Neuronal stem cell (in vitro differentiated cells): ENCODE measurements around the gene RAD9A.

ENCODE experiments used
- DNase-seq: peaks from one replicate; pipeline ENCODE4 v3.0.0-alpha.2; 2013; ENCODE audit warnings: low spot score
- H2AFZ ChIP-seq: one replicate; pipeline ENCODE4 v1.6.1; 2013; ENCODE audit warnings: mild to moderate bottlenecking, low read length, inconsistent platforms
- H2AK5ac ChIP-seq: 2 replicates; pipeline ENCODE4 v1.6.1; 2013; ENCODE audit warnings: low read depth, mild to moderate bottlenecking, inconsistent platforms, low read length, moderate library complexity, mixed read lengths
- H2BK120ac ChIP-seq: 2 replicates; pipeline ENCODE4 v1.6.1; 2013; ENCODE audit warnings: low read depth, mild to moderate bottlenecking, inconsistent platforms, low read length, moderate library complexity, mixed read lengths
- H2BK12ac ChIP-seq: one replicate; pipeline ENCODE4 v1.6.1; 2013; ENCODE audit warnings: low read length, inconsistent platforms
- H2BK15ac ChIP-seq: 2 replicates; pipeline ENCODE4 v1.6.1; 2013; ENCODE audit warnings: mild to moderate bottlenecking, low read length, inconsistent platforms, mixed read lengths
- H2BK5ac ChIP-seq: one replicate; pipeline ENCODE4 v1.6.1; 2013; ENCODE audit warnings: inconsistent platforms, mild to moderate bottlenecking, low read length, moderate library complexity
- H3K14ac ChIP-seq: one replicate; pipeline ENCODE4 v1.6.1; 2013; ENCODE audit warnings: low read length, inconsistent platforms
- H3K18ac ChIP-seq: 2 replicates; pipeline ENCODE4 v1.6.1; 2013; ENCODE audit warnings: low read length, inconsistent platforms
- H3K23ac ChIP-seq: 2 replicates; pipeline ENCODE4 v1.6.1; 2013; ENCODE audit warnings: low read depth, mild to moderate bottlenecking, mixed read lengths, low read length, inconsistent platforms; ENCODE audit not compliant: poor library complexity
- H3K27ac ChIP-seq: replicated peaks from 3 replicates; pipeline ENCODE4 v1.5.1; 2013; ENCODE audit warnings: low read length, inconsistent platforms
- H3K27me3 ChIP-seq, 3 experiments: 2 replicates each; pipeline ENCODE4 v1.6.1; 2013; ENCODE audit warnings: low read length in 3 of 3, mild to moderate bottlenecking in 2 of 3, inconsistent platforms in 1 of 3, low read depth in 1 of 3, mixed read lengths in 1 of 3, moderate library complexity in 1 of 3; ENCODE audit not compliant: control insufficient read depth in 3 of 3, insufficient read depth in 3 of 3
- H3K36me3 ChIP-seq, 2 donors: replicated peaks in 1 of 2; 2 replicates each; pipeline ENCODE4 v1.6.1; 2013; ENCODE audit warnings: low read length in 2 of 2; ENCODE audit not compliant: control insufficient read depth in 2 of 2, insufficient read depth in 2 of 2
- H3K4ac ChIP-seq: 2 replicates; pipeline ENCODE4 v1.6.1; 2013; ENCODE audit warnings: inconsistent platforms, mild to moderate bottlenecking, low read length, moderate library complexity
- H3K4me1 ChIP-seq, 2 donors: 1 replicate in 1 of 2; 2 replicates in 1 of 2; pipeline ENCODE4 v1.6.1; 2013; ENCODE audit warnings: low read length in 2 of 2, low read depth in 1 of 2; ENCODE audit not compliant: control insufficient read depth in 2 of 2, insufficient read depth in 1 of 2
- H3K4me2 ChIP-seq: one replicate; pipeline ENCODE4 v1.6.1; 2013; ENCODE audit warnings: mild to moderate bottlenecking, low read length, inconsistent platforms; ENCODE audit not compliant: insufficient read depth, poor library complexity, severe bottlenecking
- H3K4me3 ChIP-seq, 2 donors: 2 replicates each; pipeline ENCODE4 v1.5.1; 2013; ENCODE audit warnings: low read length in 2 of 2, mild to moderate bottlenecking in 2 of 2, inconsistent platforms in 1 of 2, moderate library complexity in 1 of 2
- H3K79me1 ChIP-seq: one replicate; pipeline ENCODE4 v1.6.1; 2013; ENCODE audit warnings: low read depth, mild to moderate bottlenecking, inconsistent platforms, low read length, moderate library complexity
- H3K9ac ChIP-seq: one replicate; pipeline ENCODE4 v1.6.1; 2013; ENCODE audit warnings: mild to moderate bottlenecking, low read depth, low read length, inconsistent platforms; ENCODE audit not compliant: poor library complexity
- H3K9me3 ChIP-seq, 2 donors: replicated peaks in 1 of 2; 2 replicates each; pipeline versions ENCODE3 to v1.6.1; 2013; ENCODE audit warnings: low read length in 2 of 2, mild to moderate bottlenecking in 2 of 2, inconsistent platforms in 1 of 2, low read depth in 1 of 2, mixed read lengths in 1 of 2, moderate library complexity in 1 of 2; ENCODE audit not compliant: control insufficient read depth in 2 of 2, insufficient read depth in 1 of 2
- H4K8ac ChIP-seq: one replicate; pipeline ENCODE4 v1.6.1; 2013; ENCODE audit warnings: low read depth, mild to moderate bottlenecking, inconsistent platforms, low read length, moderate library complexity
- H4K91ac ChIP-seq: one replicate; pipeline ENCODE4 v1.6.1; 2013; ENCODE audit warnings: low read length, low read depth, mild to moderate bottlenecking, inconsistent platforms; ENCODE audit not compliant: poor library complexity
- WGBS, 2 donors: extraction: QIAGEN DNeasy Blood & Tissue Kit; methylation state at CpG; one replicate each; pipeline ENCODE4 v1.1.7; 2013; ENCODE audit warnings: missing lambda C conversion rate in 2 of 2, mixed read lengths in 1 of 2; ENCODE audit not compliant: insufficient read length in 2 of 2, insufficient replicate concordance in 1 of 2; ENCODE audit errors: extremely low coverage in 2 of 2; 5-methylcytosine and 5-hydroxymethylcytosine counted together

Gene RAD9A

GRCh38 chr11:67389477-67389876, 2.3 kb upstream of the RAD9A start:
- H3K27me3 ChIP-seq = no peaks in the 10 kb centered on the region
- peaks cover 8% of the 10 kb centered on the region for H3K79me1 ChIP-seq
- no peak overlapping the region for H3K4me3 ChIP-seq
- no peak overlapping the region for H3K4ac ChIP-seq
- H3K14ac ChIP-seq = no peak overlapping the region
- H3K36me3 ChIP-seq = peaks cover 6 to 13% of the 10 kb centered on the region in 2 donors
- H2AK5ac ChIP-seq = no peak overlapping the region
- WGBS, 2 donors = no CpG with 5 or more reads among the region's 6 CpGs
- peaks cover 5 to 6% of the 10 kb centered on the region in 2 donors for H3K4me1 ChIP-seq
- H3K27ac ChIP-seq = no peak overlapping the region
- H2BK12ac ChIP-seq = no peak overlapping the region
- H2AFZ ChIP-seq = no peak overlapping the region
- H2BK120ac ChIP-seq = no peak overlapping the region
- H2BK5ac ChIP-seq = no peak overlapping the region
- H3K18ac ChIP-seq = no peak overlapping the region
- no peak overlapping the region for H4K8ac ChIP-seq
- no peaks in the 10 kb centered on the region for H3K9me3 ChIP-seq
- H3K9ac ChIP-seq = no peak overlapping the region
- DNase-seq = no peak
- no peak overlapping the region for H3K4me2 ChIP-seq
- no peak overlapping the region for H4K91ac ChIP-seq
- H2BK15ac ChIP-seq = no peak overlapping the region
- H3K23ac ChIP-seq = no peak overlapping the region

- no peak overlapping the region for H4K8ac ChIP-seq
- H3K27ac ChIP-seq = no peak overlapping the region
- H3K9ac ChIP-seq = no peak overlapping the region
- peaks cover 12 to 24% of the 10 kb centered on the region in 2 donors for H3K36me3 ChIP-seq
- no peak overlapping the region for H3K14ac ChIP-seq
- H2BK5ac ChIP-seq = no peak overlapping the region
- peak overlapping the region; percentile 86 for H2AFZ ChIP-seq
- H3K4ac ChIP-seq = no peak overlapping the region
- H4K91ac ChIP-seq = no peak overlapping the region
- no CpG with 5 or more reads among the region's 15 CpGs for WGBS, 2 donors
- no peaks in the 10 kb centered on the region for H3K9me3 ChIP-seq
- H3K4me2 ChIP-seq = peak overlapping the region; percentile 93
- DNase-seq = no peak
- no peak overlapping the region for H2BK15ac ChIP-seq
- H3K4me1 ChIP-seq = peaks cover 5 to 6% of the 10 kb centered on the region in 2 donors
- no peak overlapping the region for H3K18ac ChIP-seq
- H2AK5ac ChIP-seq = no peak overlapping the region
- no peak overlapping the region for H3K23ac ChIP-seq
- H3K79me1 ChIP-seq = peaks cover 8% of the 10 kb centered on the region
- no peak overlapping the region for H2BK12ac ChIP-seq
- H3K27me3 ChIP-seq = no peaks in the 10 kb centered on the region
- no peak overlapping the region for H2BK120ac ChIP-seq
- peak overlapping the region; percentile 84 to 96 for H3K4me3 ChIP-seq
Observed at GRCh38 chr11:67390947-67391303, 861 bp upstream of the RAD9A start.

- WGBS, 2 donors = no CpG with 5 or more reads among the region's 31 CpGs
Observed at GRCh38 chr11:67392183-67392715, 463 bp downstream of the RAD9A start.

GRCh38 chr11:67393437-67393836, 1.7 kb downstream of the RAD9A start:
- no peak overlapping the region for H3K9ac ChIP-seq
- no peaks in the 10 kb centered on the region for H3K9me3 ChIP-seq
- H3K27me3 ChIP-seq = no peaks in the 10 kb centered on the region
- no peak overlapping the region for H2BK12ac ChIP-seq
- H3K79me1 ChIP-seq = peaks cover 10% of the 10 kb centered on the region
- H4K91ac ChIP-seq = no peak overlapping the region
- no peak overlapping the region for H3K18ac ChIP-seq
- no peak overlapping the region for H2BK5ac ChIP-seq
- H2BK120ac ChIP-seq = no peak overlapping the region
- H3K4ac ChIP-seq = no peak overlapping the region
- peak overlapping the region; percentile 82 for H4K8ac ChIP-seq
- H2AFZ ChIP-seq = no peak overlapping the region
- H3K27ac ChIP-seq = no peak overlapping the region
- no peak overlapping the region for H2BK15ac ChIP-seq
- no peak overlapping the region for H3K4me2 ChIP-seq
- no peak overlapping the region for H2AK5ac ChIP-seq
- DNase-seq = no peak
- no peak overlapping the region for H3K23ac ChIP-seq
- peaks cover 5 to 6% of the 10 kb centered on the region in 2 donors for H3K4me1 ChIP-seq
- H3K36me3 ChIP-seq = peaks cover 31 to 49% of the 10 kb centered on the region in 2 donors
- H3K14ac ChIP-seq = no peak overlapping the region
- no CpG with 5 or more reads among the region's 18 CpGs for WGBS, 2 donors
- H3K4me3 ChIP-seq = peak overlapping the region; percentile 2 to 25

More at GRCh38 chr11:67392183-67392715, 463 bp downstream of the RAD9A start:
- no peak for DNase-seq
- no peak overlapping the region for H2BK5ac ChIP-seq
- peak overlapping the region; percentile 100 for H3K9ac ChIP-seq
- H3K9me3 ChIP-seq = no peaks in the 10 kb centered on the region
- peak overlapping the region; percentile 84 to 98 for H3K4me3 ChIP-seq
- H2AFZ ChIP-seq = peak overlapping the region; percentile 86
- H3K36me3 ChIP-seq = peaks cover 20 to 37% of the 10 kb centered on the region in 2 donors
- no peak overlapping the region for H3K4ac ChIP-seq
- no peak overlapping the region for H4K91ac ChIP-seq
- H4K8ac ChIP-seq = no peak overlapping the region
- H2AK5ac ChIP-seq = peak overlapping the region; percentile 15
- peaks cover 10% of the 10 kb centered on the region for H3K79me1 ChIP-seq
- no peak overlapping the region for H3K27ac ChIP-seq
- peak overlapping the region; percentile 98 for H3K23ac ChIP-seq
- H3K4me1 ChIP-seq = peaks cover 5 to 6% of the 10 kb centered on the region in 2 donors
- H3K4me2 ChIP-seq = peak overlapping the region; percentile 95
- H3K27me3 ChIP-seq = no peaks in the 10 kb centered on the region
- H2BK120ac ChIP-seq = peak overlapping the region; percentile 81
- H2BK12ac ChIP-seq = peak overlapping the region; percentile 58
- peak overlapping the region; percentile 89 for H3K14ac ChIP-seq
- peak overlapping the region; percentile 97 for H3K18ac ChIP-seq
- peak overlapping the region; percentile 81 for H2BK15ac ChIP-seq
